Mesendoderm (in vitro differentiated cells): ENCODE results near the gene PHLPP2.

Experiments
- DNase-seq: peaks from one replicate; pipeline ENCODE4 v3.0.0; 2013
- H2AK5ac ChIP-seq: 2 replicates; pipeline ENCODE4 v1.6.1; 2013; ENCODE audit warnings: low read length, inconsistent platforms
- H2BK120ac ChIP-seq: 2 replicates; pipeline ENCODE4 v1.6.1; 2013; ENCODE audit warnings: low read depth, mild to moderate bottlenecking, low read length, moderate library complexity, mixed read lengths
- H2BK15ac ChIP-seq: replicated peaks from 2 replicates; pipeline ENCODE4 v1.6.1; 2013; ENCODE audit warnings: low read depth, mild to moderate bottlenecking, moderate library complexity
- H2BK5ac ChIP-seq: 2 replicates; pipeline ENCODE4 v1.6.1; 2013; ENCODE audit warnings: low read length, inconsistent platforms
- H3K18ac ChIP-seq: 2 replicates; pipeline ENCODE4 v1.6.1; 2013; ENCODE audit warnings: mild to moderate bottlenecking, low read length, mixed read lengths
- H3K23ac ChIP-seq: one replicate; pipeline ENCODE4 v1.6.1; 2013; ENCODE audit warnings: low read length
- H3K27ac ChIP-seq: 2 replicates; pipeline ENCODE4 v1.5.1; 2013; ENCODE audit warnings: low read depth, mild to moderate bottlenecking, inconsistent platforms, low read length, moderate library complexity
- H3K27me3 ChIP-seq: 2 replicates; pipeline ENCODE4 v1.6.1; 2013; ENCODE audit warnings: low read length, control low read depth, mild to moderate bottlenecking, inconsistent platforms; ENCODE audit not compliant: insufficient read depth, poor library complexity
- H3K36me3 ChIP-seq: 2 replicates; pipeline ENCODE4 v1.6.1; 2013; ENCODE audit warnings: low read length, inconsistent platforms; ENCODE audit not compliant: control insufficient read depth, insufficient read depth
- H3K4ac ChIP-seq: one replicate; pipeline ENCODE4 v1.6.1; 2013; ENCODE audit warnings: low read depth, mild to moderate bottlenecking, low read length, moderate library complexity
- H3K4me1 ChIP-seq: 2 replicates; pipeline ENCODE4 v1.6.1; 2013; ENCODE audit warnings: low read depth, low read length, inconsistent platforms; ENCODE audit not compliant: control insufficient read depth
- H3K4me2 ChIP-seq: 2 replicates; pipeline ENCODE4 v1.6.1; 2013; ENCODE audit warnings: low read length
- H3K4me3 ChIP-seq: 2 replicates; pipeline ENCODE4 v1.5.1; 2013; ENCODE audit warnings: mild to moderate bottlenecking, low read length
- H3K56ac ChIP-seq: one replicate; pipeline ENCODE4 v1.6.1; 2013; ENCODE audit warnings: low read length
- H3K79me1 ChIP-seq: 2 replicates; pipeline ENCODE4 v1.6.1; 2013; ENCODE audit warnings: low read length, inconsistent platforms
- H3K79me2 ChIP-seq: 2 replicates; pipeline ENCODE4 v1.6.1; 2013; ENCODE audit warnings: mild to moderate bottlenecking, low read length; ENCODE audit not compliant: control insufficient read depth, insufficient read depth
- H3K9ac ChIP-seq: 2 replicates; pipeline ENCODE4 v1.6.1; 2013; ENCODE audit warnings: low read length, inconsistent platforms
- H4K5ac ChIP-seq: one replicate; pipeline ENCODE4 v1.6.1; 2013; ENCODE audit warnings: low read length
- H4K8ac ChIP-seq: one replicate; pipeline ENCODE4 v1.6.1; 2013; ENCODE audit warnings: low read depth, mild to moderate bottlenecking, control low read depth, low read length, moderate library complexity
- WGBS: extraction: QIAGEN DNeasy Blood & Tissue Kit; methylation state at CpG from one replicate; pipeline ENCODE4 v1.1.7; 2013; ENCODE audit warnings: low lambda C conversion rate, missing lambda C conversion rate; ENCODE audit not compliant: insufficient coverage; ENCODE audit errors: extremely low coverage; 5-methylcytosine and 5-hydroxymethylcytosine counted together

Gene PHLPP2

DNA sequence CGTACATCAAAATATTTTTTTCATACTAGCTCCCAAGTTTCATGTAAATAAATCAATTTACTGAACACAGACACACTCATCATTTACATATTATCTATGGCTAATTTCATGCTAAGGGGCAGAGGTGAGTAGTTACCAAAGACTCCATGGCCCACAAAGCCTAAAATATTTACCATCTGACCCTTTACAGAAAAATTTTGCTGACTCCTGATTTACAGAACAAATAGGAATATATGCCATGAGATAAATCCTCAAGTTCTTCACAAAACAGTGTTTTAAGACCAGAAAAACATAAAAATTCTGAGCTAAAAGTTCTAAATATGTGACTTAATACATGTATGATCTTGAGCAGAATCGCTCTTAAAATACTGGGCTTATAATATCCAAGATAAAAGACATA lies 36.6 kb upstream of the PHLPP2 start:
- Histone ChIP-seq H3K4ac (no peak overlapping the region), H3K79me2 (no peaks in the 10 kb centered on the region), H3K18ac (no peak overlapping the region), H2BK120ac (no peak overlapping the region), H3K4me1 (no peaks in the 10 kb centered on the region), H3K9ac (no peak overlapping the region), H2AK5ac (no peak overlapping the region), H3K56ac (no peak overlapping the region), H3K4me2 (no peak overlapping the region), H3K36me3 (peaks cover 1% of the 10 kb centered on the region), H3K27ac (no peak overlapping the region), H3K79me1 (no peaks in the 10 kb centered on the region), H3K27me3 (no peaks in the 10 kb centered on the region), H3K4me3 (no peak overlapping the region), H2BK5ac (no peak overlapping the region), H4K8ac (no peak overlapping the region), H2BK15ac (no peak overlapping the region), H3K23ac (no peak overlapping the region), H4K5ac (no peak overlapping the region)
- no CpG with 5 or more reads among the region's 2 CpGs for WGBS
- no peak for DNase-seq

DNA sequence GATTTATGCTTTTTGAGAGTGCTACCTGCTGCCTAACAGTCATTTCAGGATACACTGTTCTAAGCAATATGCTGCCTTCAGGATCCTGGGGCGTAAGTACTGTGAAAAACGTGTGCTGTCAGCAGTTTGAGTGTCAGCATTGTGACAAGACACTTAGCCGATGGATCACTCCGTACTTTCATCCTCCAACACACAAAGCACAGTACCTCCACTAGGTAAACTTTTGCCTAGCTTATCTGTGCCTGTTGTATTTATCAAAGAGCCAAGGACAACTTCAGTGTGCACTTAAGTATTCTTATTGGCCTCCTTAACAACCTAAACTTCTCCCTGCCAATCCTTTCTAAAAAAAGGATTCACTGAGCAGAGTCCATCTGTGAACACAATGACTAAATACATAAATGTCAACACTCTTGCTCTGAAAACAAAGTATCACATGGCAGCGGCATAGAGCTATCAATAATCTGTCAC lies 33.8 kb upstream of the PHLPP2 start:
- H3K18ac ChIP-seq, result no peak overlapping the region
- no peak overlapping the region for H2BK15ac ChIP-seq
- H3K79me2 ChIP-seq, result no peaks in the 10 kb centered on the region
- H3K4me3 ChIP-seq, result no peak overlapping the region
- no peak for DNase-seq
- H2BK120ac ChIP-seq, result no peak overlapping the region
- H3K4me2 ChIP-seq, result no peak overlapping the region
- no peak overlapping the region for H4K8ac ChIP-seq
- H4K5ac ChIP-seq, result no peak overlapping the region
- H3K4me1 ChIP-seq, result no peaks in the 10 kb centered on the region
- H3K9ac ChIP-seq, result no peak overlapping the region
- H3K27ac ChIP-seq, result no peak overlapping the region
- H3K36me3 ChIP-seq, result peaks cover 1% of the 10 kb centered on the region
- H3K23ac ChIP-seq, result no peak overlapping the region
- no peak overlapping the region for H2AK5ac ChIP-seq
- whole genome bisulfite sequencing, result no CpG with 5 or more reads among the region's 5 CpGs
- H3K4ac ChIP-seq, result no peak overlapping the region
- no peaks in the 10 kb centered on the region for H3K27me3 ChIP-seq
- H3K79me1 ChIP-seq, result no peaks in the 10 kb centered on the region
- H2BK5ac ChIP-seq, result no peak overlapping the region
- no peak overlapping the region for H3K56ac ChIP-seq

DNA sequence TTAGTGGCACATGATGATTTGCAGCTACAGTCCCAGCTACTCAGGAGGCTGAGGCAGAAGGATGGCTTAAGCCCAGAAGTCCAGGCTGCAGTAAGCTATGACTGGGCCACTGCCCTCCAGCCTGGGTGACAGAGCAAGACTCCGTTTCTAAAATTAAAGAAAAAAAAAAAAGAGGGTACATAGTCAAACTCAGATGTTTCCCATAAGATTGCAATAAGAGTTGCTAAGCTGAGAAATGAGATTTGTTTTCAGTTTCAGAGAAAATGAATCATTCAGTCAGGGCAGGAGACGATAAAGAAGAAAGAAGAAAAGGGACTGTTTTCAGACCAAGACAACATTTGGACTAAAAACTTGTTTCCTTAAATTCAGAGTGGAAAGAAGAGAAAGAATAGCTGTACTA lies 30.2 kb upstream of the PHLPP2 start:
- Histone ChIP-seq H3K4ac (no peak overlapping the region), H2BK120ac (no peak overlapping the region), H3K79me2 (no peaks in the 10 kb centered on the region), H3K4me1 (no peaks in the 10 kb centered on the region), H3K4me3 (no peak overlapping the region), H4K5ac (no peak overlapping the region), H2BK15ac (no peak overlapping the region), H3K4me2 (no peak overlapping the region), H3K23ac (no peak overlapping the region), H3K56ac (no peak overlapping the region), H3K18ac (no peak overlapping the region), H2AK5ac (no peak overlapping the region), H3K9ac (no peak overlapping the region), H3K79me1 (no peaks in the 10 kb centered on the region), H2BK5ac (no peak overlapping the region), H3K27ac (no peak overlapping the region), H3K36me3 (no peaks in the 10 kb centered on the region), H3K27me3 (no peaks in the 10 kb centered on the region), H4K8ac (no peak overlapping the region)
- WGBS, result no CpG with 5 or more reads among the region's 2 CpGs
- DNase-seq, result no peak

DNA sequence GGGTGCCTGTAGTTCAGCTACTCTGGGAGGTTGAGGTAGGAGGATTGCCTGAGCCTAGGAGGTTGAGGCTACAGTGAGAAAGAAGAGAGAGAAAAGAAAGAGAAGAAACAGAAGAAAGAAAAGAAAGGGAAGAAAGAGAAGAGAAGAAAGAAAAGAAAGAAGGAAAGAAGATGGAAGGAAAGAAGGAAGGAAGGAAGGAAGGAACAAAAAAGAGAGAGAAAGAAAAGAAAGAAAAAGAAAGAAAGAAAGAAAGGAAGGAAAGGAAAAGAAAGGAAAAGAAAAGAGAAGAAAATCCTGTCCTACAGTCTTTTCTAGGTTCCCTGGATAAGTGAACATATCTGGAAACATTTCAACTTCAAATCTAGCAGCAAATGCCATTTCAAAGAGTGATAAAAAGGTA lies 29.6 kb upstream of the PHLPP2 start:
- no peak overlapping the region for H2BK5ac ChIP-seq
- H2AK5ac ChIP-seq, result no peak overlapping the region
- no peak for DNase-seq
- no peak overlapping the region for H4K8ac ChIP-seq
- no peak overlapping the region for H3K4me2 ChIP-seq
- no peak overlapping the region for H3K4ac ChIP-seq
- no peaks in the 10 kb centered on the region for H3K79me1 ChIP-seq
- no peaks in the 10 kb centered on the region for H3K36me3 ChIP-seq
- no peaks in the 10 kb centered on the region for H3K27me3 ChIP-seq
- H3K9ac ChIP-seq, result no peak overlapping the region
- H4K5ac ChIP-seq, result no peak overlapping the region
- no peak overlapping the region for H3K18ac ChIP-seq
- no peaks in the 10 kb centered on the region for H3K79me2 ChIP-seq
- no peak overlapping the region for H3K4me3 ChIP-seq
- no peak overlapping the region for H3K56ac ChIP-seq
- H3K23ac ChIP-seq, result no peak overlapping the region
- no peak overlapping the region for H3K27ac ChIP-seq
- no peak overlapping the region for H2BK15ac ChIP-seq
- no peak overlapping the region for H2BK120ac ChIP-seq
- H3K4me1 ChIP-seq, result no peaks in the 10 kb centered on the region

DNA sequence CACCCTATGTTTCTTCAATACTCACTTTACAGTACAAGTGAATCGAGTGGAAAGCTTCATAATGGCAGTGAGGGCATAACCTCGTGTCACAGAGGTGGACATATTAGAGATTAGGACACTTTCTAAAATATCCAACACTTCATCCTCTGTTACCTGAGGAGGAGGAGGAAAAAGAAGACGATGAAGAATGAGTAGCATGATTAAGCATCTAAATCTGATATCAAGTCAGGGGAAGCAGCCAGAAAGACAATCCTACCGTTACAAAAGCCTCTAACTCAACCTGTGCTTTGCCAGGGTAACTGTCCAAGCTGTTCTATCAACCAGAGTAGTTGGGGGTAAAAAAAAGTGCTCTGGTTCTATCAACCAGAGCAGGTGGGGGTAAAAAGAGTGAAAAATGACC lies 23.7 kb upstream of the PHLPP2 start:
- DNase-seq, result no peak
- no peaks in the 10 kb centered on the region for H3K79me1 ChIP-seq
- H2BK120ac ChIP-seq, result no peak overlapping the region
- no peak overlapping the region for H3K4me3 ChIP-seq
- no peak overlapping the region for H3K4me2 ChIP-seq
- no peak overlapping the region for H3K4ac ChIP-seq
- H3K79me2 ChIP-seq, result no peaks in the 10 kb centered on the region
- H3K4me1 ChIP-seq, result no peaks in the 10 kb centered on the region
- H3K9ac ChIP-seq, result no peak overlapping the region
- H2BK5ac ChIP-seq, result no peak overlapping the region
- no peak overlapping the region for H4K8ac ChIP-seq
- no peak overlapping the region for H3K23ac ChIP-seq
- H4K5ac ChIP-seq, result no peak overlapping the region
- no CpG with 5 or more reads among the region's 4 CpGs for WGBS
- no peak overlapping the region for H3K56ac ChIP-seq
- H3K27me3 ChIP-seq, result no peaks in the 10 kb centered on the region
- H3K18ac ChIP-seq, result no peak overlapping the region
- no peak overlapping the region for H3K27ac ChIP-seq
- no peak overlapping the region for H2BK15ac ChIP-seq
- peaks cover 6% of the 10 kb centered on the region for H3K36me3 ChIP-seq
- no peak overlapping the region for H2AK5ac ChIP-seq

DNA sequence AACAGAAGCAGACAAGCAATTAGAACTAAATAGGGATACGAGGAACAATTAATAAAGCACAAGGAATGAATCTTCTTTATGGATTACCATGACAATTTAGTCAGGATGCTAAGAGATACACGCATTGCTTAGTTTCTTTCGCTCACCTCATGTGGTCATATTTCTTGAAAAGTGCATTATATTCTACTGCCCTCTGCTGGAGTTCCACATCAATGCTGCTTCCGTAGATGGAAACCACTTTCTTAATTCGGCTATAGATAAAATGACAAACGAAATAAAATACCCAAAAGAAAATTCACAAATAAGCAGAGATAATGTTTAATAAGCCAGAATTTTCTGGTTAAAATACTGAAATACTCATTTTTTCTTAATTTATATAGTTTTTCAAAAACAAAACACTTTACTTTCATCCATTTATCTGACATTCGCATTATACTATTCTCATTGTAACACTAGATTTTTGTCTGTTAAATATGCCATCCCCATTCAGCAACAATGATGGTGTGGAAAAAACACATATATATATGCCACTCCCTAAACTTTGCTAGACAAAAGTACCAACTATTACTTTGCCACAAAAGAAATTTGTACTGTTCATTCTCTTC lies 22.0 kb upstream of the PHLPP2 start:
- H2BK15ac ChIP-seq, result no peak overlapping the region

More for the DNA sequence above, 22.0 kb upstream of the PHLPP2 start:
- DNase-seq, result peak; percentile 54
- H3K27me3 ChIP-seq, result no peaks in the 10 kb centered on the region
- WGBS, result 100% methylated on average over 1 of the region's 7 CpGs
- H2BK120ac ChIP-seq, result no peak overlapping the region
- no peak overlapping the region for H3K4ac ChIP-seq
- H3K4me2 ChIP-seq, result no peak overlapping the region
- no peaks in the 10 kb centered on the region for H3K79me1 ChIP-seq
- H3K9ac ChIP-seq, result no peak overlapping the region
- H4K5ac ChIP-seq, result no peak overlapping the region
- H2AK5ac ChIP-seq, result no peak overlapping the region
- no peak overlapping the region for H3K18ac ChIP-seq
- H4K8ac ChIP-seq, result no peak overlapping the region
- no peak overlapping the region for H2BK5ac ChIP-seq
- H3K4me1 ChIP-seq, result no peaks in the 10 kb centered on the region
- no peak overlapping the region for H3K56ac ChIP-seq
- H3K79me2 ChIP-seq, result no peaks in the 10 kb centered on the region
- no peak overlapping the region for H3K23ac ChIP-seq
- H3K36me3 ChIP-seq, result peaks cover 6% of the 10 kb centered on the region
- no peak overlapping the region for H3K27ac ChIP-seq
- no peak overlapping the region for H3K4me3 ChIP-seq
